NCI-H1048 (cell line): Measurements from ENCODE around the gene HIRA.
"Not testable (repeated sequence)": the region's sequence is repeated elsewhere in the genome, so short reads cannot be mapped to it uniquely, and the experiment has no call there.

Experiments used
- DNase-seq: peaks from one replicate; lab custom pipeline; 2025; lab: John Stamatoyannopoulos, UW

Gene HIRA

DNA sequence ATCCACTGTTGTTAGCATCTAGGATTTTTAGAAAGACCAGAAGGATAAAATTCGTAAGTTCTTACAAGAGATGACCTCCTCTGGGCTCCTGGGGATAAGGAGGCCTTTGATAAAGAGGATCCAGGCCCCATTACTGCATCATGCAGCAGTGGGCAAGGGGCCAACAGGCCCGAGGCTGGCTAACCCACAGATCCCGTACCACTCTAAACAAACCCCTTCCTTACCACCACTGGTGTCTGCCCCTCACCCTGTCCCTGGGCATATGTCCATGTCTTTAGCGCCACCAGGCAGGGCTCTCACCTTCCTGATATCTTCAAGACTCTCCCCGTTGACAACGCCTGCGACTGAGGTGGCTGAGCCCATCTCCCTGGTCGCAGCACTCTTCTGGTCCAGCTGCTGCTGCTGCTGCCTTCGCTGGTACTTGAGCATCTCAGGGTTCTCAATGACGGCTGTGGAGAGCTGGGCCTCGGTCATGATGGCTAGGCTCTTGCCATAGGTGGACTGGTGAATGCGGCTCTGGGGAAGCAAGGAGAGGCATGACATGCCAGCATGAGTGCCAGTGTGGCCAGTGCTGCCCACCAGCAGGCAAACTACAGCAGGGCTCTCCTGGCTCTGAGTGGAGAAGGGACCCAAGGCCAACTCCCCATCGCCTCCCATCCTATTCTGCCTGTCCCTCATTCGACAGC, 46.2 kb downstream of the HIRA start:
- no peak for DNase-seq

DNA sequence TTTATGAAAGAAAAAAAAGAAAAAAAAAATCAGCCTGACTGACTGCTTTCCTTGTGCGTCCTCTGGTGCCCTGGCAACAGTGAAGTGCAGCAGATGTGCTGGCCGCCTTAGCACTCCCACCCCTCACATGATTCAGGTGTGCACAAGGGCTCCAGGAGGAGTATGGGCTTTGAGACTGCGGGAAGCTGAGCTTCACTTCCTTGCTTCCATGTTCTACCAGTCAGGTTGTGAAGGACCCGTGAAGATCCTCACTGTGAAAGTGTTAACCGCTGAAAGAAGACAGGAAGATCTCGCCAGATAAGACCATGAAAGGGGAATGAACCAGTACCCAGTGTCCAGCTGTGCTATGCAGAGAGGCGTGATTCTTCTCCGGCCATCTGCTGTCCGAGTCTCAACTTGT, 48.2 kb downstream of the HIRA start:
- no peak for DNase-seq

- no peak for DNase-seq
Observed at GRCh38 chr22:19382240-19382639, 49.3 kb downstream of the HIRA start.

DNA sequence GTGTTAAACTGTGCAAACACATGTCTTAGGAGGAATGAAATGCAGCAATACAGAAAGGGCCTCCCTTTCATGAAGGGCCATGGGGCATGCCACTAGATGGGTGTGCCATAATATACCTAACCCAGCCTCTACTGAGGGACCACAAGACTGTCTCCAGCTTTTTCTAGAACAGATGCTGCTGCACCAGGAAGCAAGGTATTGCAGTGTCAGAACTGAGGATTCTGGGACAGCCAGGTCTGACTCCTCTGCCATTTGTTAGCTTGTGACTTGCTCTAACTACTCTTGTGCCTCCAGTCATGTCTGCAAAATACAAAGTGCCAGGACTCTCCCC, 53.2 kb downstream of the HIRA start:
- no peak for DNase-seq

- DNase-seq, result no peak
Observed at GRCh38 chr22:19377565-19378343, 53.8 kb downstream of the HIRA start.

DNA sequence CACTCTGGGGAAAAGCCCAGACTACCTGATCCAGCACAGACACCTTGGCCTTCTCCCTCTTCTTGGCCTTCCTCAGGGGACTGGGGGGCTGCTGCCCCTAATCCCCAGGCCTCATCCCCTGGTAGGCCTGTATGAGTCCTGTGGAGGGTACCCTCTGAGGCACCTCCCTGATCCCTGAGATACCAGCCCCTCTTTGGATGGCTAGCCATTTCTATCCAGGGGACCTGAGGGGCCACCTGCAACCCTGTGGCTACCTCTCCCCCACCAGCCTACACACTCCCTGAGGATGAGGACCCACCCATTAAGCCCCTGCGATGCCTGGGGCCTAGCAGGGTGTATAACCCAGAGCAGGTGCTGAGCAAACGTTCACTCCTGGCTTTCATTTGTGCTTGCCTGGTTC, 54.6 kb downstream of the HIRA start:
- no peak for DNase-seq

DNA sequence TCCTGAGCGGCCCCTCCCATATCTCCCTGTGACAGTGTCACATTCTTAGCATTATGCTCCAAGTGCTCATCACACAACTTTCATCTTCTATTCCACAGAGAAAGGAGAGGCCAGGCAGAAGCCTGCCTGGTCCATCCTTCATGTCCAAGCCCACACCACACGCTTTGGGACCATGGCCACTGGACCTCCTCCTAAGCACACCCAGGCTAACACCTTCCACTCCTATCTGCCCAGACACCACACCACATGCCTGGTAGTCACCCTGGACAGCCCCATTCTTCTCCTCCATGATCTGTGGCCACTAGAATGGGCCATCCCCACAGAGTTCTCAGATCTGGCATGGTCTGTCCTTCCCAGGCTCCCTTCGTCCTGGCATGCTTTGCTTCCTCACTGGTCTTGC, 55.3 kb downstream of the HIRA start:
- no peak for DNase-seq

GRCh38 chr22:19375435-19375834, 56.1 kb downstream of the HIRA start:
- DNase-seq, result no peak

GRCh38 chr22:19374410-19374809, 57.1 kb downstream of the HIRA start:
- no peak for DNase-seq

- no peak for DNase-seq
Observed at GRCh38 chr22:19373450-19373849, 58.1 kb downstream of the HIRA start.

DNA sequence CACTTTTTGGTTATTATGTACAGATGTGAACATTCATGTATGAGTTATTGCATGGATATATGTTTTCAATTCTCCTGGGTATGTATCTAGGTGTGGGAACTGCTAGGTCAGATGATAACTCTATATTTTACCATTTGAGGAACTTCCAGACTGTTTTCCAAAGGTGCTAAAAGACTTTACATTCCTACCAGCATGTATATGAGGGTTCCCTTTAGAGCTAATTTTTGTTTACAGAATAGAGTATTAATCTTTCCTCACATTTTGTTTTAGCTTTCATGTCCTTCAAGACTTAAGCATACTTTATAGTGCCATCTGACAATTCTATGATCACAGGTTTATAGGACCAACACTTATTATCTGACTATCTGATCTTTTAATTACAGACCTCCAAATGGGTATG, 59.6 kb downstream of the HIRA start:
- no peak for DNase-seq

DNA sequence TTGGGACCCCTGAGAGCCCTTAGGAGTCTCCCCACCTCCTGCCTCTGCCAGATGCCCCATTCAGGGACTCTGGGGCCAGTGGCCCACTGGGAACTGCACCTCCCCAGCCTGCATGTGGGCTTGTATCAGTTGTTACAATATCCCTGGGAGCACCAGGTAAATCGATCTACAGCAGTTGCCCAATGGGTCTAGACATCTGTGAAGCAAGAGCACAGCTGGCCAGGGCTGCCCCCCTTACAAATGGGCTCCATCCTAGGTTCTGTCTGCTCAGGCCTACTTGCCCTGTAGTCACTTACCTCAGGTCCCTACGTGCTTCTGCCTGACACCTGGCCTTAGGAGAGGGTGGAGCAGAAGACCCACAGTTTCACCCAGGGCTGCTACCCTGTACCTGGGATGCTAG, 62.7 kb downstream of the HIRA start:
- DNase-seq, result no peak

DNA sequence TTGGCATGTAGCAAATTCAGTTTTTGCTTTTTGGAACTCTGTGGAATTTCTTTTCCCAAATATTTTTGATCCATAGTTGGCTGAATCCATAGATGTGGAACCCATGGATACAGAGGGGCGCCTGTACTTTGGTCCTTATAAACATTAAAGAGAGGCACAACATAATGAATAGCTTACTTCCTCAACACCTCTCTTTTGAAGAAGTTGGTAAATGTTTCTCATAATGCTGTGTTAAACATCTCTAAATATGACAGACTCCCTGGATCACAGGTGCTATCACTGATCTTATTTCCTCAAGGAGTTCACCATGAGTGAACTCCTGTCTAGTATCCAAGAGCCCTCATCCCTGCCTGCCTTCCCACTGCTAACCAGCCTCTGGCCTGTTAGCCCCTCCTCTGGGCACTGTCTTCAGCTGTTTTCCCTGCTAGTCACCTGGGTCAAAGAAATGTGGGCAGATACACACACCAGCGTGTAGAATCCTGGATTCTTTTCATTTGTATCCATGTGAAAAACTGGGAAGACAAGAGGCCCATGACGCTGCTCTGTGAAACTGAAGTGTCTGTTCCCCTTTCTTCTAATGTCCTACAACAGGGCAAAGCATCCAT, 63.7 kb downstream of the HIRA start:
- DNase-seq, result no peak

DNA sequence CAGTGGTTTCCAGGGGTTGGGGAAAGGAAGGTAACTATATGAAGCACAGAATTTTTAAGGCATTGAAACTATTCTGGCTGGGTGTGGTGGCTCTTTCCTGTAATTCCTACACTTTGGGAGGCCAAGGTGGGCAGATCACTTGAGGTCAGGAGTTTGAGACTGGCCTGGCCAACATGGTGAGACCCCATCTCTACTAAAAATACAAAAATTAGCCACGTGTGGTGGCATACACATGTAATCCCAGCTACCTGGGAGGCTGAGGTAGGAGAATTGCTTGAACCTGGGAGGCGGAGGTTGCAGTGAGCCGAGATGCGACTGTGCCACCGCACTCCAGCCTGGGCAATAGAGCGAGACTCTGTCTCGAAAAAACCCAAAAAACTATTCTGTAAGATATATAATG, 68.0 kb downstream of the HIRA start:
- not testable (repeated sequence) for DNase-seq

- DNase-seq, result no peak
Observed at GRCh38 chr22:19361501-19362103, 69.9 kb downstream of the HIRA start.

DNA sequence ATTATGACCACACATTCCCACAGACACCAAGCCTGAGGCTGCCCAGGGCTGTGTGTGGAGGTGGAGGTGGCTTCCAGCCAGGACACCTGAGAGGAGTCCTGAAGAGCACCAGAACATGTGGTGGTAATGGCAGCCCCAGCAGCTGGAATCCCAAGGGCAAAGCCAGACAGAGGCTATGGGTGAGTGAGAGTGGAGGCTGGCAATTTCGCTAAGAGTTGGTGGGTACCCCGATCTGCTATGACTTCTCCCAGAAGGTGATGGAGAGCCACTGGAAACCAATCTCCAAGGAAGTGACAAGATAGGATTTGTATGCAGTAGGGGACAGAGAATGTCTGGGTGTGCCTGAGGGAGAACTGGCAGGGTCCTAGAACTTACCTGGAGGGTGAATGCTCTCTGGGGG, 70.7 kb downstream of the HIRA start:
- DNase-seq, result no peak

DNA sequence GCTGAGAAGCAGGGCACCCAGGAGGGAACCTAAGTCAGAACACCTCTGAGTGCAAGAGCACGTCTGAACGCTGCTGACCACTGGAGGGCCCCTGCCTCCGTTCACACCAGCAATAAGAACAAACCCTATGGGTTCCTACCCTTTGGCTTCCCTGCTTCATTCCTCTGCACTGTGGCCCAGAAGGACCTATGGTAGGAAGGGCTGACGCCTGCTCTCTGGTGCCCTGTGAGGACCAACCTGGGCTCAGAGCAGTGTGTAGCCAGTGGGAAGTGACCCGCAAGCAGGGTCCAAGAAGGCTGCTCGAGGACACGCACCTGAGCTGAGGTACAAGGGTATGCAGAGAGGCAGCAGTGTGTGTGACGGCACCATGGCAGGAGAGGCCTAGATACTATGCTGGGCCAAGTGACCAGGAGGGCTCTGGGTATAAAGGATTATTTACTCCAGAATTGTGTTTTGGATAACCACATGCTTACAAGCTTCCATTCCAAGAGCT, 71.2 kb downstream of the HIRA start:
- DNase-seq, result no peak

DNA sequence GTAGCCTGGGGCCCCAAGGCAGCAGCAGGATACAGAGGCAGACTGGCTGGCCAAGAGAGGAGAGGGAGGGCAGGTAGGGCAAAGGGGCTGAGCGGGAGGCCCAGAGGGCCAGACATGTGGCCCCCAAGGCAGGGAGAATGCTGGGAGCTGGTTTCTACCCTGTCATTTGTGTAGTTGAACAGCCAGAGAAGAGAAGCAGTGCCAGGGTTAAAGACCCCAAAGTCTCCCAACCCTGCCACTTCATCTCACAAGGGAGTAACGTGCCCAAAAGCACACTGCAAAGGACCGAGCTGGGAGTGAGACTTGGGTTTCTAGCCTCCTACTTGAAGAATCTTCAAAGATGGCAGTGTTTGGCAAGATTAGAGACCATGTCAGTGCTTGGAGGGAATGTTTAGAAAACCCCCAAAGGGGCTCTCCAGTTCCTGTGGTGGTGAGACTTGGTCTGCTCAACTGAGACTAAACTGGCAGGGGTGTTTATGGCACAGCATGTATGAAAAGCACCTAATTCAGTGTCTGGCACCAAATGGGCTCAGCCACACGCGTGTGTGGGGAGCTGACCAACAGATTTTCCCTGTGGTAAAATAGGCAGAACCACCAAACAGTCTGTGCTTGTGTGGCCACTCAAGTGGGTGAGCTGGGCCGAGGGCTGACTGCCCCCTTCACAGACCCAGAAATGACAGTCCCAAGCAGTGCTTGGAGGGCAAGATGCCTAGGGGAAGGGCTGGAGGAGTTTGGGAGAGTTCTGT, 71.8 kb downstream of the HIRA start:
- no peak for DNase-seq

DNA sequence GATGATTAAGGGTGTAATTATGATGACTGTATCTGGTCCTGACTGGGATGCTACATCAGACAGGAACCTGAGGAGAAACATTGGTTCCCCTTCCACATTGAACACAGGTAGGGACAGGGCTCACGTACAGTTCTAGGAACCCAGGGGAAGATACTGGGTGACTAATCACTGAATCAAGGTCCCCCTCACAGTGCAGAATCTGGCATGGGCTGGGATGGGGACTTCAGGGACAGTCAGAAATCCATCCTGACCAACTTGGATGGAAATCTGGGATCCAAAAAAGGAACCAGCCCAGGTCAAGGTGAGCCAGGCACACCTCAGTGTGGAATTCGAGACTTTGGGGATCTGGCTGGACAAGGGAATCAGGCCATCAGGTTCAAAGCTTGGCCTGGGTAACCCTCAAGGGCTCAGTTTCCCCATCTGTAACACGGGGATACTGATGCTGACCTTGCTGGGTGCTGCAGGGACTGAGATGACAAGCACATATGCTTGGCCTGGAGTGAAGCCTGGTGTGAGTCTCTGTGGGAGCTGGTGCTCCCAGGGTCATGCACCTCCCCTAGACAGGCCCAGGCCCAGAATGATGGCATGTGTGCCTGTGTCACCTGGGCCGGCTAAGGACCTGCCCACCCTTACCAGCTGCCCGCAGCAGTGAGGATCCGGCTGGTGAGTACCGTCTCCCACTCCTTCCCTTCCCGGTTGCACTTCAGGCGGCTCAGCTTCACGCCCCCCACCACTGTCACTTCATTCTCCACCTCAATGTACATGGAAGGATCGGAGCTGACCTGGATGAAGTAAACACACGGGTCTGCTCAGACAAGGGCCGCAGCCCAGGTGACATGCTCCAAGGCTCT, 72.6 kb downstream of the HIRA start:
- DNase-seq, result no peak

DNA sequence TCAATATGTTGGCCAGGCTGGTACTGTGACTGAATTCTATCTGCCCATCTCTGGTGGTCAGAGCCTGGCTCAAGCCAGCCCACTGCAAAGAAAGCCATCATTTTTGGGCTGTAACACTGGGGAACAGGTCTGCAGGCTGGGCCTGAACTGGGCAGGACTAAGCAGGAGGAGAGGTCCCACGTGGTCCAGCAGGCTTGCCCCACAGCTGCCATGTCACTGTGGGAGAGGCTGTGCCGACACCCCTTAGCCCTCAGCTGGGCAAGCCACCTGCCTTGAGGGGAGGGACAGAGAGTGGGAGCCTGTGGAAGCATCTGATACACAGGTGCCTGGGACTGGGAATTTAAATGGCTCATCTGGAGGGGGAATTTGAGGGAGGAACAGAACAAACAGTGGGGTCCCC, 73.3 kb downstream of the HIRA start:
- no peak for DNase-seq
